Astrocyte of the spinal cord (primary cell): ENCODE measurements around the gene NCEH1.

Source experiments
- DNase-seq: peaks from one replicate; pipeline ENCODE4 v3.0.0; 2011; ENCODE audit warnings: low read depth, low spot score
- H3K4me3 ChIP-seq: 2 replicates; pipeline ENCODE4 v1.5.1; 2011; ENCODE audit warnings: low read depth, mild to moderate bottlenecking, low read length, moderate library complexity
- in situ Hi-C: cut with HindIII; loops from 2 replicates; pipeline ENCODE4 v1.10.0; 2017; ENCODE audit warnings: low sequenced_read_pairs
- TF ChIP-seq, protein P1 (sequence below): IDR thresholded peaks from 2 replicates; pipeline ENCODE4 v1.5.1; 2012; ENCODE audit warnings: low read depth, mild to moderate bottlenecking, low read length, inconsistent platforms

Gene NCEH1

DNA sequence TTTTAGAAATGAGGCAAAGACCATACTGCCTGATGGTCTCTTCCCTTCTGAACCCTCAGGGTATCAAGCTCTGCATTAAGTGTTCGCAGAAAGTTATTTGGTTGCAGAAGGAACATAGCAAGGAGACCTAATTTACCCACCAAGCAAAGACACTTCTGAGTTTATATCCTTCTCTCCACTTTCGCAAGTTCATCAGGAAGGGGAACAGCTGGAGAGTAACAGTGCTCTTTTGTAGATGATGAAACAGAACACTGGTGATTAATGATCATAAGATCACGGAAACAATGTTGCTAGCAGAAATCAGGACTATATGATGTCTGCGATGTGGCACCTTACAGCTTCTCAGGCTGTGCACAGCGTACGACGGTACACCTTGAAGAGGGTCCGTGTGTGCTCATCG is 62.1 kb downstream of the NCEH1 start:
- no peak for DNase-seq
- in situ Hi-C loops = no loop called here
- H3K4me3 ChIP-seq = no peak overlapping the region
- TF ChIP-seq, protein P1, sequence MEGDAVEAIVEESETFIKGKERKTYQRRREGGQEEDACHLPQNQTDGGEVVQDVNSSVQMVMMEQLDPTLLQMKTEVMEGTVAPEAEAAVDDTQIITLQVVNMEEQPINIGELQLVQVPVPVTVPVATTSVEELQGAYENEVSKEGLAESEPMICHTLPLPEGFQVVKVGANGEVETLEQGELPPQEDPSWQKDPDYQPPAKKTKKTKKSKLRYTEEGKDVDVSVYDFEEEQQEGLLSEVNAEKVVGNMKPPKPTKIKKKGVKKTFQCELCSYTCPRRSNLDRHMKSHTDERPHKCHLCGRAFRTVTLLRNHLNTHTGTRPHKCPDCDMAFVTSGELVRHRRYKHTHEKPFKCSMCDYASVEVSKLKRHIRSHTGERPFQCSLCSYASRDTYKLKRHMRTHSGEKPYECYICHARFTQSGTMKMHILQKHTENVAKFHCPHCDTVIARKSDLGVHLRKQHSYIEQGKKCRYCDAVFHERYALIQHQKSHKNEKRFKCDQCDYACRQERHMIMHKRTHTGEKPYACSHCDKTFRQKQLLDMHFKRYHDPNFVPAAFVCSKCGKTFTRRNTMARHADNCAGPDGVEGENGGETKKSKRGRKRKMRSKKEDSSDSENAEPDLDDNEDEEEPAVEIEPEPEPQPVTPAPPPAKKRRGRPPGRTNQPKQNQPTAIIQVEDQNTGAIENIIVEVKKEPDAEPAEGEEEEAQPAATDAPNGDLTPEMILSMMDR = no peak

DNA sequence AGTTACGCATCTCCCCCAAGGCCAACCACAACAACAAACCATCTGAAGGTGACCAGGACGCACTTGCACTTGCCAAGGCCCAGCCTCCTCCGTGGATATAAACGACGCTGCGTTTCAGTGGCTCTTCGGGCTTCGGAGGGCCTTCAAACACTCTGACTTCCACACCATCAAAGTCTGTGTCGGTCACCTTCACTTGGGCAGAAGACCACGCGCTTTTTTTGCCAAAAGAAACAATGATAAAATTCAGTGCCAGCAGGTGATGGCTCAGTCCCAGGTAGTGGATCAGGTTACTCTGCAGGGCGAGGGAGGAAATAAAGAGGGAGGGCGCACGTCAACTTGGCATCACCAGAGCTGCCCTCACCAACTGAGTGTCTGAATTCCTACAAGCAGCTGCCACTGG is 63.0 kb downstream of the NCEH1 start:
- in situ Hi-C loops = no loop called here
- TF ChIP-seq, protein P1 = no peak
- no peak for DNase-seq
- no peak overlapping the region for H3K4me3 ChIP-seq

DNA sequence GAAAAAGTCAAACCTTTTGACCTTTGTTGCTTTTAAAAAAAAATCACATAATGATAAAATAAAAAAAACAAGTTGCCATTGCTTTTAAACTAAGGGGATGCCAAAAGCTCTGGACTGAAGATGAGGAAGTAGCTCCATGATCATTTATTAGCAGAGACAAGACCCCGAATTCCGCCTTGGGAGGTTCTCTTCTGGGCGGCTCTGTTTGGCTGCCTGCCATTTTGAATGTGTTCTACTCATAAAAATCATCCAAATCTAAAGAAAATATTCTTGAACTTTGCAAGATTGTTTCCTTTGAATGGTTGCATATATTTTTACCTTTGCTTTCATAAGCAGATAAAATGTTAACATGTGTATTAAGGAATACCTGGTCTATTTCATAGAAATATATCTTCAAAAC is 63.8 kb downstream of the NCEH1 start:
- DNase-seq = no peak
- TF ChIP-seq, protein P1 = no peak
- in situ Hi-C loops = no loop called here
- no peak overlapping the region for H3K4me3 ChIP-seq

DNA sequence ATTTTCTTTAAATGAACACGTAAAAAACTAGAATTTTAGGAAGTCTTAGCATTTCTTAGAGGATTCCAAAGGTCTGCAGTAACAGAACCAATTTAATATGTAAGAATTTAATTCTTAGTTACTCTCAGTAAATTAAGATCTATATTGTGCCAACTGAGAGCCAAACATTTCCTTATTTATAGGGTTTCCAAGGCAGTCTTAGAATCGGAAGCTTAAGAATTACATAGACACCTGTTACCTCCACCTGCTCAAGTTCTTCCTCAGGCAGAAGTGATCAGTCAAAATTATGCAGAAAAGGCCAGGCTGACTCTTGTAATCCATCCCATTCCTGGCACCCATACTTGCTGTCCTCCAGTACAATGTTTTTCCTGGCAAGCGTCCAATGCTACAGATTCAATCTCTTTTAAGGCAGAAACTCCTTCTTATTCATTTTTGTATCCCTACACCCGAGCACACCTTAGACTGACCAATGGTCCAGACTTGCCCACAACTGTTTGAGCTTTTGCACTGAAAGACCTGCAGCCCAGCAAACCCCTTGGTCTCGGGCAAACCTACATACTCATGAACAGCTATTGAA is 64.3 kb downstream of the NCEH1 start:
- in situ Hi-C loops = no loop called here
- H3K4me3 ChIP-seq = no peak overlapping the region
- TF ChIP-seq, protein P1 = no peak
- DNase-seq = peak; percentile 79

DNA sequence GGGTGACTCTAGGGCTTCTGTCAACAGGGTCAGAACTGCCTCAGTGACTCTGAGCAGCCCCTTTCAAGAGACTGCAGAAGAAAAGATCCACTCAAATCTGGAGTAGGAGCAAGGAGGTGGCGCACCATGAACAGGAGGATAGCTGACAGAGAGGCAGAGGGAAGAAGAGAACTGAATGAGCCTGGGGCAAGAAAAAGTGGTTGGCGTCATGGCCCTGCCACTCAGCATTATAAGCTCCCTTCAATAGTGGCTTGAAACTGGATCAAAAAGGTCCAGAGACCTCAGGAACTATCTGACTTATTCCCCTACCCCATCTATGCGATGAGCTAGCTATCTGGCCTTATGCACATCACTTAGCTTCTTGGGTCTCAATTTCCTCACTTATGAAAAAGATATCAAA is 66.6 kb downstream of the NCEH1 start:
- H3K4me3 ChIP-seq = no peak overlapping the region
- in situ Hi-C loops = no loop called here
- no peak for DNase-seq
- TF ChIP-seq, protein P1 = no peak

DNA sequence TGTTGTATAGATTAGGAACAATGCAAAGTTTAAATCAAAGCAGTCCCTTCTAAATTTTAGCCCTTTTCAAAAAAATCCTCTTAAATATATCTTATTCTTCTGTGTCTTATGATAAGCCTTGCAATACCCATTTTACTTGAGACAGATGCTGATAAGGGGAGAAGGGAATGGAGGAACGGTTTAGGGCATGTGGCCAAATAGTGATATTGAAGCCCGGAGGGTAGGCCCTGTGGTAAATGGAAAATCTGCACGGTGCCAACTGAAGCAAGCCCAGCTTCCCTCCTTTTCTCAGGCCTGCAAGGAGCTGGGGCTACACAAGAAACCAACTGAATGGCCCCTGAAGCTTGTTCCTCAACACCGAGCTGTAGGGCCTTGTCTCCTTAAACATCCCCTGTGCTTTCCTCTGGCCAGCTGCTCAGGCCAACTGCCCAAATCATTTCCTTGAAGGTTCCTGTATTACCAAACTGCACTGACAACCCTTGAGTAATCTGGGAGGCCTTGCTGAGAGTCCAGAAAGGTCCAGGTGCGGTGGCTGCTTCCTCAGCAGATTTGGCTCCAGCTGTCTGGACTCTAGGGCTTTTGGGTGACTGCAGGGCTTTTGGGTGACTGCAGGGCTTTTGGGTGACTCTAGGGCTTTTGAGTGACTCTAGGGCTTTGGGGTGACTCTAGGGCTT is 67.2 kb downstream of the NCEH1 start:
- DNase-seq = no peak
- H3K4me3 ChIP-seq = no peak overlapping the region
- in situ Hi-C loops = no loop called here
- TF ChIP-seq, protein P1 = no peak
